SK-N-SH (cell line): ENCODE measurements around the gene TARS1.

Experiments used
- ELF1 ChIP-seq: IDR thresholded peaks from 2 replicates; pipeline ENCODE4 v1.4.0; 2012
- EP300 ChIP-seq, 2 experiments: IDR thresholded peaks; 2 replicates each; pipeline versions ENCODE4 v1.4.0 to v1.6.1; 2012; ENCODE audit warnings: borderline replicate concordance in 1 of 2, low read depth in 1 of 2, low read length in 1 of 2
- EZH2phosphoT487 ChIP-seq: fragments of 200-600 bp; sonication (generic); IDR thresholded peaks from 2 replicates; pipeline ENCODE4 v1.6.1; 2017; ENCODE audit warnings: low read depth, mixed run types, mild to moderate bottlenecking, antibody characterized with exemption, moderate library complexity, borderline replicate concordance
- FOXM1 ChIP-seq: IDR thresholded peaks from 2 replicates; pipeline ENCODE4 v1.4.0; 2012; ENCODE audit warnings: low read depth, mild to moderate bottlenecking
- GATA2 ChIP-seq: sonication (generic); formaldehyde crosslinking; IDR thresholded peaks from 2 replicates; pipeline ENCODE4 v1.5.0; 2020; ENCODE audit warnings: mild to moderate bottlenecking, missing genetic modification reagents
- NFIC ChIP-seq: IDR thresholded peaks from 2 replicates; pipeline ENCODE4 v1.4.0; 2012; ENCODE audit warnings: borderline replicate concordance
- POLR2AphosphoS5 ChIP-seq: IDR thresholded peaks from 2 replicates; pipeline ENCODE4 v1.6.1; 2012; ENCODE audit warnings: low read depth, low read length
- SIN3A ChIP-seq: IDR thresholded peaks from 2 replicates; pipeline ENCODE4 v1.6.1; 2012; ENCODE audit warnings: low read depth, mild to moderate bottlenecking, low read length, moderate library complexity, borderline replicate concordance
- SMC3 ChIP-seq: IDR thresholded peaks from 2 replicates; pipeline ENCODE4 v1.6.1; 2012; ENCODE audit warnings: low read depth, low read length, improper control_type of control experiment
- TEAD4 ChIP-seq: IDR thresholded peaks from 2 replicates; pipeline ENCODE4 v1.4.0; 2012; ENCODE audit warnings: mild to moderate bottlenecking, borderline replicate concordance; ENCODE audit not compliant: insufficient read depth
- YY1 ChIP-seq: IDR thresholded peaks from 2 replicates; pipeline ENCODE4 v1.4.0; 2012; ENCODE audit warnings: low read depth, mild to moderate bottlenecking
- TF ChIP-seq, protein P1 (sequence below): fragments of 200-600 bp; sonication (generic); IDR thresholded peaks from 2 replicates; pipeline ENCODE4 v1.6.1; 2017; ENCODE audit warnings: antibody characterized with exemption, mild to moderate bottlenecking, moderate library complexity
- TF ChIP-seq, protein P2 (sequence below): IDR thresholded peaks from 2 replicates; pipeline ENCODE4 v1.6.1; 2012; ENCODE audit warnings: mild to moderate bottlenecking, low read depth, low read length, moderate library complexity

DNA sequence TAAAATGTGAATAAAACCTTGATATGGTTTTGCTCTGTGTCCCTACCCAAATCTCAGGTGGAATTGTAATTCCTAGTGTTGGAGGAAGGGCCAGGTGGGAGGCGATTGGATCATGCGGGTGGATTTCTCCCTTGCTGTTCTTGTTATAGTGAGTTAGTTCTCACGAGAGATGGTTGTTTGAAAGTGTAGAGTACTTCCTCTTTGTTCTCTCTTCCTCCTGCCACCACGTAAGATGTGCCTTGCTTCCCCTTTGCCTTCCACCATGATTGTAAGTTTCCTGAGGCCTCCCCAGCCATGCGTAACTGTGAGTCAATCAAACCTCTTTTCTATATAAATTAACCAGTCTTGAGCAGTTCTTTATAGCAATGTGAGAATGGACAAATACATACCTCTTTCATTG is 34.9 kb downstream of the TARS1 start:
- no peak for TF ChIP-seq EP300 (IDR thresholded peaks at IDR 0.05; ENCODE audit: borderline replicate concordance in 1 of 2, low read depth in 1 of 2, low read length in 1 of 2)
- TF ChIP-seq, protein P1, sequence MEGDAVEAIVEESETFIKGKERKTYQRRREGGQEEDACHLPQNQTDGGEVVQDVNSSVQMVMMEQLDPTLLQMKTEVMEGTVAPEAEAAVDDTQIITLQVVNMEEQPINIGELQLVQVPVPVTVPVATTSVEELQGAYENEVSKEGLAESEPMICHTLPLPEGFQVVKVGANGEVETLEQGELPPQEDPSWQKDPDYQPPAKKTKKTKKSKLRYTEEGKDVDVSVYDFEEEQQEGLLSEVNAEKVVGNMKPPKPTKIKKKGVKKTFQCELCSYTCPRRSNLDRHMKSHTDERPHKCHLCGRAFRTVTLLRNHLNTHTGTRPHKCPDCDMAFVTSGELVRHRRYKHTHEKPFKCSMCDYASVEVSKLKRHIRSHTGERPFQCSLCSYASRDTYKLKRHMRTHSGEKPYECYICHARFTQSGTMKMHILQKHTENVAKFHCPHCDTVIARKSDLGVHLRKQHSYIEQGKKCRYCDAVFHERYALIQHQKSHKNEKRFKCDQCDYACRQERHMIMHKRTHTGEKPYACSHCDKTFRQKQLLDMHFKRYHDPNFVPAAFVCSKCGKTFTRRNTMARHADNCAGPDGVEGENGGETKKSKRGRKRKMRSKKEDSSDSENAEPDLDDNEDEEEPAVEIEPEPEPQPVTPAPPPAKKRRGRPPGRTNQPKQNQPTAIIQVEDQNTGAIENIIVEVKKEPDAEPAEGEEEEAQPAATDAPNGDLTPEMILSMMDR, result no peak
- TF ChIP-seq TEAD4, result no peak
- no peak for TF ChIP-seq ELF1
- no peak for TF ChIP-seq FOXM1
- no peak for TF ChIP-seq SMC3
- no peak for TF ChIP-seq SIN3A
- no peak for TF ChIP-seq GATA2 (CRISPR knock-in tag)
- TF ChIP-seq EZH2phosphoT487, result no peak
- TF ChIP-seq, protein P2, sequence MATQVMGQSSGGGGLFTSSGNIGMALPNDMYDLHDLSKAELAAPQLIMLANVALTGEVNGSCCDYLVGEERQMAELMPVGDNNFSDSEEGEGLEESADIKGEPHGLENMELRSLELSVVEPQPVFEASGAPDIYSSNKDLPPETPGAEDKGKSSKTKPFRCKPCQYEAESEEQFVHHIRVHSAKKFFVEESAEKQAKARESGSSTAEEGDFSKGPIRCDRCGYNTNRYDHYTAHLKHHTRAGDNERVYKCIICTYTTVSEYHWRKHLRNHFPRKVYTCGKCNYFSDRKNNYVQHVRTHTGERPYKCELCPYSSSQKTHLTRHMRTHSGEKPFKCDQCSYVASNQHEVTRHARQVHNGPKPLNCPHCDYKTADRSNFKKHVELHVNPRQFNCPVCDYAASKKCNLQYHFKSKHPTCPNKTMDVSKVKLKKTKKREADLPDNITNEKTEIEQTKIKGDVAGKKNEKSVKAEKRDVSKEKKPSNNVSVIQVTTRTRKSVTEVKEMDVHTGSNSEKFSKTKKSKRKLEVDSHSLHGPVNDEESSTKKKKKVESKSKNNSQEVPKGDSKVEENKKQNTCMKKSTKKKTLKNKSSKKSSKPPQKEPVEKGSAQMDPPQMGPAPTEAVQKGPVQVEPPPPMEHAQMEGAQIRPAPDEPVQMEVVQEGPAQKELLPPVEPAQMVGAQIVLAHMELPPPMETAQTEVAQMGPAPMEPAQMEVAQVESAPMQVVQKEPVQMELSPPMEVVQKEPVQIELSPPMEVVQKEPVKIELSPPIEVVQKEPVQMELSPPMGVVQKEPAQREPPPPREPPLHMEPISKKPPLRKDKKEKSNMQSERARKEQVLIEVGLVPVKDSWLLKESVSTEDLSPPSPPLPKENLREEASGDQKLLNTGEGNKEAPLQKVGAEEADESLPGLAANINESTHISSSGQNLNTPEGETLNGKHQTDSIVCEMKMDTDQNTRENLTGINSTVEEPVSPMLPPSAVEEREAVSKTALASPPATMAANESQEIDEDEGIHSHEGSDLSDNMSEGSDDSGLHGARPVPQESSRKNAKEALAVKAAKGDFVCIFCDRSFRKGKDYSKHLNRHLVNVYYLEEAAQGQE, result no peak
- no peak for TF ChIP-seq YY1
- TF ChIP-seq POLR2AphosphoS5, result no peak
- no peak for TF ChIP-seq NFIC
